ENCODE data around the gene MIR17HG.

The MIR17HG gene

GRCh38 chr13:91384896-91385295 is 37.4 kb downstream of the MIR17HG start:
- Histone ChIP-seq H3K4me1 (ENCODE audit: low read length) (no peaks in the 10 kb centered on the region), H3K4me2 (ENCODE audit: low read depth, low read length) (no peak overlapping the region), H3K27me3 (replicated peaks; ENCODE audit: insufficient read depth, low read length) (no peaks in the 10 kb centered on the region), H3F3A (ENCODE audit: insufficient read depth, low read length) (no peaks in the 10 kb centered on the region), H2AFZ (ENCODE audit: low read length) (no peak overlapping the region), H3K9me2 (replicated peaks; ENCODE audit: insufficient read depth, low read length) (no peaks in the 10 kb centered on the region), H3K27ac (ENCODE audit: low read length) (no peak overlapping the region), H3K36me3 (replicated peaks; ENCODE audit: insufficient read depth, low read length) (no peaks in the 10 kb centered on the region), H4K20me1 (ENCODE audit: insufficient read depth, low read length) (no peaks in the 10 kb centered on the region), H3K9me3 (replicated peaks; ENCODE audit: insufficient read depth, low read length) (no peaks in the 10 kb centered on the region), H3K4me3 (ENCODE audit: low read length) (no peak overlapping the region), H3K79me2 (ENCODE audit: low read length) (no peaks in the 10 kb centered on the region), H3K9ac (ENCODE audit: low read length) (no peak overlapping the region)
- no peak for DNase-seq
- TF ChIP-seq EZH2 (optimal IDR thresholded peaks at IDR 0.05; ENCODE audit: low read depth, low read length): no peak
- TF ChIP-seq CTCF (IDR thresholded peaks at IDR 0.05; ENCODE audit: low read length): no peak
- no peak for TF ChIP-seq EZH2phosphoT487 (IDR thresholded peaks at IDR 0.05; ENCODE audit: low read length)

GRCh38 chr13:91389186-91389585 is 41.7 kb downstream of the MIR17HG start:
- H3K79me2 ChIP-seq (ENCODE audit: low read length): no peaks in the 10 kb centered on the region
- DNase-seq: no peak
- H3K36me3 ChIP-seq (replicated peaks; ENCODE audit: insufficient read depth, low read length): no peaks in the 10 kb centered on the region
- H3F3A ChIP-seq (ENCODE audit: insufficient read depth, low read length): no peaks in the 10 kb centered on the region
- no peak overlapping the region for H2AFZ ChIP-seq (ENCODE audit: low read length)
- H3K9me3 ChIP-seq (replicated peaks; ENCODE audit: insufficient read depth, low read length): no peaks in the 10 kb centered on the region
- H3K4me3 ChIP-seq (ENCODE audit: low read length): no peak overlapping the region
- H3K4me2 ChIP-seq (ENCODE audit: low read depth, low read length): no peak overlapping the region
- no peak overlapping the region for H3K27ac ChIP-seq (ENCODE audit: low read length)
- no peaks in the 10 kb centered on the region for H3K9me2 ChIP-seq (replicated peaks; ENCODE audit: insufficient read depth, low read length)
- no peaks in the 10 kb centered on the region for H4K20me1 ChIP-seq (ENCODE audit: insufficient read depth, low read length)
- H3K9ac ChIP-seq (ENCODE audit: low read length): no peak overlapping the region
- TF ChIP-seq EZH2phosphoT487 (IDR thresholded peaks at IDR 0.05; ENCODE audit: low read length) (no peak), EZH2 (optimal IDR thresholded peaks at IDR 0.05; ENCODE audit: low read depth, low read length) (no peak), CTCF (IDR thresholded peaks at IDR 0.05; ENCODE audit: low read length) (no peak)
- H3K4me1 ChIP-seq (ENCODE audit: low read length): no peaks in the 10 kb centered on the region
- H3K27me3 ChIP-seq (replicated peaks; ENCODE audit: insufficient read depth, low read length): no peaks in the 10 kb centered on the region

GRCh38 chr13:91397595-91397994 is 50.1 kb downstream of the MIR17HG start:
- Histone ChIP-seq H2AFZ (ENCODE audit: low read length) (no peak overlapping the region), H3K36me3 (replicated peaks; ENCODE audit: insufficient read depth, low read length) (no peaks in the 10 kb centered on the region), H3K4me2 (ENCODE audit: low read depth, low read length) (no peak overlapping the region), H3K4me3 (ENCODE audit: low read length) (no peak overlapping the region), H3K9me3 (replicated peaks; ENCODE audit: insufficient read depth, low read length) (no peaks in the 10 kb centered on the region), H3K27ac (ENCODE audit: low read length) (no peak overlapping the region), H3K9ac (ENCODE audit: low read length) (no peak overlapping the region), H3K27me3 (replicated peaks; ENCODE audit: insufficient read depth, low read length) (no peaks in the 10 kb centered on the region), H3K4me1 (ENCODE audit: low read length) (no peaks in the 10 kb centered on the region), H3F3A (ENCODE audit: insufficient read depth, low read length) (no peaks in the 10 kb centered on the region; the same call in 1 of the 2 replicates), H4K20me1 (ENCODE audit: insufficient read depth, low read length) (no peaks in the 10 kb centered on the region), H3K79me2 (ENCODE audit: low read length) (no peaks in the 10 kb centered on the region), H3K9me2 (replicated peaks; ENCODE audit: insufficient read depth, low read length) (no peaks in the 10 kb centered on the region)
- TF ChIP-seq EZH2 (optimal IDR thresholded peaks at IDR 0.05; ENCODE audit: low read depth, low read length): no peak
- TF ChIP-seq EZH2phosphoT487 (IDR thresholded peaks at IDR 0.05; ENCODE audit: low read length): no peak
- TF ChIP-seq CTCF (IDR thresholded peaks at IDR 0.05; ENCODE audit: low read length): no peak
- no peak for DNase-seq
